ENCODE data around the gene USHBP1. TPM values are rescaled to one million over a fixed set of nuclear protein-coding genes. Genes with fewer than 3 reads are reported as not detected.

Gene USHBP1
- total and polyA plus RNA-seq, 5 donors from 2014 or later: not detected

DNA sequence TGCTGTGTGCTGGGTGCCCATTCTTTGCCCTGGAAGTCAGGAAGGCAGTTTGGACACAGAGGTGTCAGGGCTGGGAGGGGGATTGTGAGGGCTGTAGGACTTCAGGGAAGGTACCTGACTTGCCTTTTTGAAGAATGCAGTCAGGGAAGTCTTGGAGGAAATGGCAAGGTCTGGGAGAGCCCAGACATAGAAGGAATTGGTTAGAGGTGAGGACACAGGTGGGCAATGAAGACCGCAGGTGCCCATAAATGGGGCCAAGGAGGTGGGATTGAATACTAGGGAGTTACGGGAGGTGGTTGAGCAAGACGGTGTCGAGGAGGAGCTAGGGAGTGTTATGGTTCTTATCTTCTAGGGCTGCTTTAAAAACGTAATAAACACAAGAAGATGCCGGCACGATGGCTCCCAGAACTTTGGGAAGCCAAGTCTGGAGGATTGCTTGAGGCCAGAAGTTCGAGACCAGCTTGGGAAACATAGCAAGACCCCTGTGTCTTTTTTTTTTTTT, 43.4 kb upstream of the USHBP1 start:
- DNase-seq (no peak), ATAC-seq (ENCODE audit: low read depth in 2 of 2) (no peak)
- Mint-ChIP-seq H3K4me3 (peak overlapping the region in 3 of 4 donors; percentile 48 to 74 (median 72)), H3K27me3 (no peaks in the 10 kb centered on the region), H3K9me3 (no peaks in the 10 kb centered on the region), H3K36me3 (peaks cover 5% of the 10 kb centered on the region), H3K27ac (peak overlapping the region in 1 of 3 donors; percentile 93), H3K4me1 (peaks cover 11 to 62% (median 31%) of the 10 kb centered on the region in 4 donors)
- Histone ChIP-seq H3K4me3 (ENCODE audit: low read depth, low read length) (no peak overlapping the region), H3K4me1 (ENCODE audit: control insufficient read depth, insufficient read depth, low read length, poor library complexity, severe bottlenecking) (peaks cover 47% of the 10 kb centered on the region), H3K36me3 (ENCODE audit: control insufficient read depth, insufficient read depth, low read length) (no peaks in the 10 kb centered on the region), H3K9me3 (ENCODE audit: control insufficient read depth in 2 of 2, low read length in 2 of 2) (no peaks in the 10 kb centered on the region), H3K27ac (ENCODE audit: insufficient read depth, low read length, poor library complexity, severe bottlenecking) (no peak overlapping the region), H3K27me3 (ENCODE audit: control insufficient read depth, insufficient read depth, low read length) (no peaks in the 10 kb centered on the region)

- Histone ChIP-seq H3K9me3 (ENCODE audit: control insufficient read depth in 2 of 2, low read length in 2 of 2) (no peaks in the 10 kb centered on the region), H3K27ac (ENCODE audit: insufficient read depth, low read length, poor library complexity, severe bottlenecking) (peak overlapping the region; percentile 88), H3K4me1 (ENCODE audit: control insufficient read depth, insufficient read depth, low read length, poor library complexity, severe bottlenecking) (peaks cover 57% of the 10 kb centered on the region), H3K27me3 (ENCODE audit: control insufficient read depth, insufficient read depth, low read length) (no peaks in the 10 kb centered on the region), H3K36me3 (ENCODE audit: control insufficient read depth, insufficient read depth, low read length) (no peaks in the 10 kb centered on the region), H3K4me3 (ENCODE audit: low read depth, low read length) (peak overlapping the region; percentile 71)
- Mint-ChIP-seq H3K4me3 (peak overlapping the region; percentile 92 to 96 (median 93)), H3K27ac (peak overlapping the region in 2 of 3 donors; percentile 73 to 88), H3K9me3 (no peaks in the 10 kb centered on the region), H3K36me3 (peaks cover 5% of the 10 kb centered on the region), H3K27me3 (no peaks in the 10 kb centered on the region), H3K4me1 (peaks cover 11 to 67% (median 32%) of the 10 kb centered on the region in 4 donors)
- ATAC-seq (ENCODE audit: low read depth in 2 of 2) (no peak), DNase-seq (peak in 1 of 3 donors; percentile 26)
Observed at GRCh38 chr19:17306285-17306714, 41.8 kb upstream of the USHBP1 start.

- DNase-seq (peak; percentile 93 to 99 (median 96)), ATAC-seq (ENCODE audit: low read depth in 2 of 2) (peak; percentile 62 to 63)
- H3K27ac ChIP-seq (ENCODE audit: insufficient read depth, low read length, poor library complexity, severe bottlenecking): peak within 1 kb of the TSS; percentile 88
- H3K4me1 ChIP-seq (ENCODE audit: control insufficient read depth, insufficient read depth, low read length, poor library complexity, severe bottlenecking): peaks cover 54% of the 10 kb centered on the region
- H3K9me3 Mint-ChIP-seq: no peaks in the 10 kb centered on the region
- H3K4me3 Mint-ChIP-seq: peak within 1 kb of the TSS; percentile 92 to 96 (median 93)
- peak within 1 kb of the TSS; percentile 73 to 95 (median 88) for H3K27ac Mint-ChIP-seq
- H3K36me3 Mint-ChIP-seq: peaks cover 5% of the 10 kb centered on the region
- peak within 1 kb of the TSS; percentile 71 for H3K4me3 ChIP-seq (ENCODE audit: low read depth, low read length)
- no peaks in the 10 kb centered on the region for H3K27me3 Mint-ChIP-seq
- no peaks in the 10 kb centered on the region for H3K27me3 ChIP-seq (ENCODE audit: control insufficient read depth, insufficient read depth, low read length)
- H3K4me1 Mint-ChIP-seq: peaks cover 11 to 62% (median 30%) of the 10 kb centered on the region in 4 donors
- H3K36me3 ChIP-seq (ENCODE audit: control insufficient read depth, insufficient read depth, low read length): no peaks in the 10 kb centered on the region
- no peaks in the 10 kb centered on the region for H3K9me3 ChIP-seq (ENCODE audit: control insufficient read depth in 2 of 2, low read length in 2 of 2)
Observed at GRCh38 chr19:17305517-17306284, 41.2 kb upstream of the USHBP1 start, which contains the start of gene MRPL34. MRPL34 (plus strand) TSS chr19:17305872; CDS start chr19:17305893, 21 bp downstream.

DNA sequence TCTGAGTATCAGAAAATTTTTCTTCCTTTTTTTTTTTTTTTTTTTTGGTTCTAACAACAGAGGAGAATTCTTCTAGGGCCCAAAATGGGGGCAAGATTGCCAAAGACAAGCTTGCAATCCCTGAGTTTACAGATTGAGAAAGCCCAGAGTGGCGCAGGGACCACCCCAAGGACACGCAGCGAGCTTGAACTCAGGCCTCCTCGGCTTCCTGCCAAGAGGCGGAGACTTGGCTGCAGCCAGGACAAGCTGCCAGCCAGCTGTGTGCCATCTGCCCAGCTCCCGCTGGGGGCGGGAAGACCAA, 40.6 kb upstream of the USHBP1 start:
- Mint-ChIP-seq H3K4me1 (peaks cover 11 to 56% (median 28%) of the 10 kb centered on the region in 4 donors), H3K27ac (peak overlapping the region; percentile 73 to 95 (median 79)), H3K36me3 (peaks cover 5% of the 10 kb centered on the region), H3K27me3 (no peaks in the 10 kb centered on the region), H3K9me3 (no peaks in the 10 kb centered on the region), H3K4me3 (peak overlapping the region; percentile 92 to 96 (median 93))
- no peaks in the 10 kb centered on the region for H3K27me3 ChIP-seq (ENCODE audit: control insufficient read depth, insufficient read depth, low read length)
- ATAC-seq (ENCODE audit: low read depth in 2 of 2): no peak
- peak overlapping the region; percentile 44 for H3K4me3 ChIP-seq (ENCODE audit: low read depth, low read length)
- no peak for DNase-seq
- H3K27ac ChIP-seq (ENCODE audit: insufficient read depth, low read length, poor library complexity, severe bottlenecking): peak overlapping the region; percentile 88
- no peaks in the 10 kb centered on the region for H3K9me3 ChIP-seq (ENCODE audit: control insufficient read depth in 2 of 2, low read length in 2 of 2)
- H3K4me1 ChIP-seq (ENCODE audit: control insufficient read depth, insufficient read depth, low read length, poor library complexity, severe bottlenecking): peaks cover 49% of the 10 kb centered on the region
- H3K36me3 ChIP-seq (ENCODE audit: control insufficient read depth, insufficient read depth, low read length): no peaks in the 10 kb centered on the region

GRCh38 chr19:17304386-17305215, 40.1 kb upstream of the USHBP1 start:
- Histone ChIP-seq H3K27me3 (ENCODE audit: control insufficient read depth, insufficient read depth, low read length) (no peaks in the 10 kb centered on the region), H3K27ac (ENCODE audit: insufficient read depth, low read length, poor library complexity, severe bottlenecking) (peak overlapping the region; percentile 88), H3K36me3 (ENCODE audit: control insufficient read depth, insufficient read depth, low read length) (no peaks in the 10 kb centered on the region), H3K4me3 (ENCODE audit: low read depth, low read length) (peak overlapping the region; percentile 44), H3K9me3 (ENCODE audit: control insufficient read depth in 2 of 2, low read length in 2 of 2) (no peaks in the 10 kb centered on the region), H3K4me1 (ENCODE audit: control insufficient read depth, insufficient read depth, low read length, poor library complexity, severe bottlenecking) (peaks cover 43% of the 10 kb centered on the region)
- Mint-ChIP-seq H3K36me3 (peaks cover 5% of the 10 kb centered on the region), H3K27ac (peak overlapping the region; percentile 73 to 95 (median 79)), H3K4me3 (peak overlapping the region; percentile 92 to 96 (median 93)), H3K9me3 (no peaks in the 10 kb centered on the region), H3K4me1 (peaks cover 11 to 55% (median 27%) of the 10 kb centered on the region in 4 donors), H3K27me3 (no peaks in the 10 kb centered on the region)
- DNase-seq (no peak), ATAC-seq (ENCODE audit: low read depth in 2 of 2) (no peak)

GRCh38 chr19:17303940-17304267, 39.4 kb upstream of the USHBP1 start:
- H3K4me1 Mint-ChIP-seq: peaks cover 6 to 48% (median 23%) of the 10 kb centered on the region in 4 donors
- peak overlapping the region; percentile 80 to 96 (median 84) for H3K4me3 Mint-ChIP-seq
- H3K36me3 Mint-ChIP-seq: no peaks in the 10 kb centered on the region
- H3K9me3 Mint-ChIP-seq: no peaks in the 10 kb centered on the region
- Histone ChIP-seq H3K27ac (ENCODE audit: insufficient read depth, low read length, poor library complexity, severe bottlenecking) (peak overlapping the region; percentile 72), H3K4me3 (ENCODE audit: low read depth, low read length) (peak overlapping the region; percentile 32), H3K36me3 (ENCODE audit: control insufficient read depth, insufficient read depth, low read length) (no peaks in the 10 kb centered on the region), H3K4me1 (ENCODE audit: control insufficient read depth, insufficient read depth, low read length, poor library complexity, severe bottlenecking) (peaks cover 40% of the 10 kb centered on the region), H3K27me3 (ENCODE audit: control insufficient read depth, insufficient read depth, low read length) (no peaks in the 10 kb centered on the region), H3K9me3 (ENCODE audit: control insufficient read depth in 2 of 2, low read length in 2 of 2) (no peaks in the 10 kb centered on the region)
- DNase-seq: no peak
- no peak for ATAC-seq (ENCODE audit: low read depth in 2 of 2)
- peak overlapping the region in 2 of 3 donors; percentile 14 to 58 for H3K27ac Mint-ChIP-seq
- H3K27me3 Mint-ChIP-seq: no peaks in the 10 kb centered on the region

DNA sequence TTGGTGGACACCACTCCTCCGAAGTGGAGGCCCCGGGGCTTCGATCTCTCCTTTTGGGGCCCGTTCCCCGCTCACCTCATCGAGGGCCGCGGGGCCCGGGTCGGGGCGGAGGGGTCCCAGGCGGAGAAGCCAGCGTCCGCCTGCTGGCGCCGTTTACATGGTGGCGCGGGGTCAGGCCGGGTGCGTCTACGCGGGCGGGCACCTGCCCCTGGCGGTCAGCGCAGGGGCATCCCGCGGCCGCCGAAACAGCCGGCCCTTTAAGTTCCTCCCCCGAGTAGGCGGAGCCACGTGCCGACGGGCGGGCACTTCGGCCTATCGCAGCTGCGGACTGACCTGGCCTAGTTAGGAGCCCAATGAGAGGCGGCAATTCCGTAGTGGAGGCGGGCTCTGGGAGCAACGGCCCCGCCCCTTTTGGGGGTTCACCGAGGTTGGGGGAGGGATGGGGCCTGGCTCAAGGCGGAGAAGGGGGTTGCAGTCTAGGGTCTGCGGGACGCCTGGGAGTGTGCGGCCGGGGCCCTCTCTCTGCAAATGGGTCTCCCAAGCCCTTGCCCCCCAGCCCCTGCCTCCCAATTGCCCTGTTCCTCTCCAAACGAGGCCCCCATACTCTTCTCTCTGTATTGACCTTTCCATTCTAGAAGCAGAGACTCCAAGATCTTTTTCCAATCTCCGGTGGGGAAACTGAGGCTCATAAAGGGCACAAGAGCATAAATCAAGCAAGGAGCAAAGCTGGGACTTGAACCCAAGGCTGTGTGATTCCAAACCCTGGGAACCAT, 38.8 kb upstream of the USHBP1 start, which contains the start of gene ABHD8:
Gene ABHD8, minus strand, starts transcription at position 259 of the 773 bp plus-strand sequence. CDS start 1,809 bp downstream, outside the sequence.
- DNase-seq: peak; percentile 88 to 95 (median 89)
- H3K4me1 Mint-ChIP-seq: peaks cover 5 to 48% (median 22%) of the 10 kb centered on the region in 4 donors

More for the DNA sequence above, 38.8 kb upstream of the USHBP1 start, which contains the start of gene ABHD8:
- peak within 1 kb of the TSS; percentile 80 to 96 (median 84) for H3K4me3 Mint-ChIP-seq
- ATAC-seq (ENCODE audit: low read depth in 2 of 2): peak; percentile 71
- peak within 1 kb of the TSS; percentile 32 for H3K4me3 ChIP-seq (ENCODE audit: low read depth, low read length)
- H3K36me3 Mint-ChIP-seq: peaks cover 1% of the 10 kb centered on the region
- no peaks in the 10 kb centered on the region for H3K9me3 ChIP-seq (ENCODE audit: control insufficient read depth in 2 of 2, low read length in 2 of 2)
- H3K27me3 Mint-ChIP-seq: no peaks in the 10 kb centered on the region
- H3K4me1 ChIP-seq (ENCODE audit: control insufficient read depth, insufficient read depth, low read length, poor library complexity, severe bottlenecking): peaks cover 40% of the 10 kb centered on the region
- H3K9me3 Mint-ChIP-seq: no peaks in the 10 kb centered on the region
- H3K27ac Mint-ChIP-seq: peak within 1 kb of the TSS; percentile 42 to 84 (median 58)
- H3K36me3 ChIP-seq (ENCODE audit: control insufficient read depth, insufficient read depth, low read length): peaks cover 2% of the 10 kb centered on the region
- peak within 1 kb of the TSS; percentile 72 for H3K27ac ChIP-seq (ENCODE audit: insufficient read depth, low read length, poor library complexity, severe bottlenecking)
- no peaks in the 10 kb centered on the region for H3K27me3 ChIP-seq (ENCODE audit: control insufficient read depth, insufficient read depth, low read length)
